ENCODE measurements around the gene MILR1.

DNA sequence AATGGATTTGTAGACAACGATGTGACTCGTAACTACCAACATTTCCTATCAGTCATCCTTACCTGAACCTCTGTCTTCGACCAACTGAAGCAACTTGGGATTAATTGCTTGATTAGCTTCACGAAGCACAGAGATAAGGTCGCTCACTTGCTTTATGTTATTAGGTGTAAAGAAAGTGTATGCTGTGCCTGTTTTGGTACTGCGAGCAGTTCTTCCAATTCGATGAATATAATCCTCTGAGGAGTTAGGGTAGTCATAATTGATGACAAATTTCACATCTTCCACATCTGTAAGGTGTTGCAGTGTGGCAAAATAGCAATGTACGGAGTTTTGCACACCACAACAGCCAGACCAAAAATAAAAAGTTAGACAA is 51.6 kb downstream of the MILR1 start:
- TF ChIP-seq, protein P1, sequence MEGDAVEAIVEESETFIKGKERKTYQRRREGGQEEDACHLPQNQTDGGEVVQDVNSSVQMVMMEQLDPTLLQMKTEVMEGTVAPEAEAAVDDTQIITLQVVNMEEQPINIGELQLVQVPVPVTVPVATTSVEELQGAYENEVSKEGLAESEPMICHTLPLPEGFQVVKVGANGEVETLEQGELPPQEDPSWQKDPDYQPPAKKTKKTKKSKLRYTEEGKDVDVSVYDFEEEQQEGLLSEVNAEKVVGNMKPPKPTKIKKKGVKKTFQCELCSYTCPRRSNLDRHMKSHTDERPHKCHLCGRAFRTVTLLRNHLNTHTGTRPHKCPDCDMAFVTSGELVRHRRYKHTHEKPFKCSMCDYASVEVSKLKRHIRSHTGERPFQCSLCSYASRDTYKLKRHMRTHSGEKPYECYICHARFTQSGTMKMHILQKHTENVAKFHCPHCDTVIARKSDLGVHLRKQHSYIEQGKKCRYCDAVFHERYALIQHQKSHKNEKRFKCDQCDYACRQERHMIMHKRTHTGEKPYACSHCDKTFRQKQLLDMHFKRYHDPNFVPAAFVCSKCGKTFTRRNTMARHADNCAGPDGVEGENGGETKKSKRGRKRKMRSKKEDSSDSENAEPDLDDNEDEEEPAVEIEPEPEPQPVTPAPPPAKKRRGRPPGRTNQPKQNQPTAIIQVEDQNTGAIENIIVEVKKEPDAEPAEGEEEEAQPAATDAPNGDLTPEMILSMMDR (tag by site-specific recombination; IDR thresholded peaks at IDR 0.05): no peak
- TF ChIP-seq ZBTB20 (tag by site-specific recombination; IDR thresholded peaks at IDR 0.05) (no peak), ZNF214 (tag by site-specific recombination; IDR thresholded peaks at IDR 0.05; ENCODE audit: borderline replicate concordance) (no peak)
- TF ChIP-seq, protein P2, sequence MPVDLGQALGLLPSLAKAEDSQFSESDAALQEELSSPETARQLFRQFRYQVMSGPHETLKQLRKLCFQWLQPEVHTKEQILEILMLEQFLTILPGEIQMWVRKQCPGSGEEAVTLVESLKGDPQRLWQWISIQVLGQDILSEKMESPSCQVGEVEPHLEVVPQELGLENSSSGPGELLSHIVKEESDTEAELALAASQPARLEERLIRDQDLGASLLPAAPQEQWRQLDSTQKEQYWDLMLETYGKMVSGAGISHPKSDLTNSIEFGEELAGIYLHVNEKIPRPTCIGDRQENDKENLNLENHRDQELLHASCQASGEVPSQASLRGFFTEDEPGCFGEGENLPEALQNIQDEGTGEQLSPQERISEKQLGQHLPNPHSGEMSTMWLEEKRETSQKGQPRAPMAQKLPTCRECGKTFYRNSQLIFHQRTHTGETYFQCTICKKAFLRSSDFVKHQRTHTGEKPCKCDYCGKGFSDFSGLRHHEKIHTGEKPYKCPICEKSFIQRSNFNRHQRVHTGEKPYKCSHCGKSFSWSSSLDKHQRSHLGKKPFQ (tag by site-specific recombination; IDR thresholded peaks at IDR 0.05): no peak
